ENCODE measurements around the gene KLK3. TPM values are rescaled to one million over a fixed set of nuclear protein-coding genes. Genes with fewer than 3 reads are reported as not detected.

The KLK3 gene
- total and polyA plus RNA-seq, 2 of the 4 experiments (the other 2 are of a cell fraction) = not detected

- Histone ChIP-seq H3K27me3 (ENCODE audit: control insufficient read depth, insufficient read depth, low read length) (no peaks in the 10 kb centered on the region), H3K9me3 (ENCODE audit: control insufficient read depth, insufficient read depth, low read length) (no peaks in the 10 kb centered on the region), H3K9me1 (ENCODE audit: insufficient read depth, low read length) (no peaks in the 10 kb centered on the region), H3K79me1 (ENCODE audit: low read depth in 1 of 2, low read length in 2 of 2) (no peaks in the 10 kb centered on the region), H4K5ac (ENCODE audit: low read depth, low read length) (no peak overlapping the region), H3K56ac (ENCODE audit: extremely low read depth, insufficient read depth, low read length) (no peak overlapping the region), H2BK20ac (ENCODE audit: low read depth, low read length) (no peak overlapping the region), H4K91ac (ENCODE audit: insufficient read depth, low read depth, low read length) (no peak overlapping the region), H2BK120ac (ENCODE audit: low read depth, low read length) (no peak overlapping the region), H3K4me2 (ENCODE audit: low read depth, low read length) (no peak overlapping the region), H3K4me1 (ENCODE audit: control insufficient read depth, insufficient read depth, low read length) (no peaks in the 10 kb centered on the region), H3K36me3 (ENCODE audit: control insufficient read depth, insufficient read depth, low read length) (no peaks in the 10 kb centered on the region), H2AFZ (replicated peaks; ENCODE audit: low read length, poor library complexity) (no peak overlapping the region), H2AK5ac (ENCODE audit: low read depth, low read length) (no peak overlapping the region), H2AK9ac (replicated peaks; ENCODE audit: low read depth, low read length, poor library complexity) (no peak overlapping the region), H4K8ac (ENCODE audit: low read depth in 2 of 2, low read length in 2 of 2) (no peak overlapping the region), H3K14ac (replicated peaks; ENCODE audit: low read depth, low read length) (no peak overlapping the region), H3K4ac (ENCODE audit: low read depth, low read length) (no peak overlapping the region), H4K20me1 (ENCODE audit: insufficient read depth, low read length) (no peaks in the 10 kb centered on the region), H3K23ac (ENCODE audit: low read depth, low read length) (no peak overlapping the region), H3K18ac (ENCODE audit: low read depth, low read length) (no peak overlapping the region), H3K9ac (ENCODE audit: low read depth, low read length) (no peak overlapping the region), H3K4me3 (ENCODE audit: insufficient read depth, low read depth, low read length) (no peak overlapping the region), H2BK5ac (ENCODE audit: low read depth, low read length, poor library complexity, severe bottlenecking) (no peak overlapping the region), H2BK15ac (ENCODE audit: low read depth, low read length) (no peak overlapping the region), H3K27ac (ENCODE audit: insufficient read depth, low read length) (no peak overlapping the region)
- ATAC-seq (ENCODE audit: low read depth) = no peak
- in situ Hi-C loops (cut with MboI; ENCODE audit: low sequenced_read_pairs) (no loop called here), dilution Hi-C loops (cut with HindIII; ENCODE audit: low sequenced_read_pairs, unreplicated experiment) (no loop called here), intact Hi-C loops (cut with micrococcal nuclease) (no loop called here)
- POLR2A ChIA-PET (ENCODE audit: unreplicated experiment) = no interaction called here
- CTCF ChIA-PET = no interaction called here
- BruUV-seq (replicated peaks) = no TSS peak
- DNase-seq = no peak
- no peak for TF ChIP-seq USF2 (IDR thresholded peaks at IDR 0.05; ENCODE audit: low read depth, low read length)
- no peak for TF ChIP-seq NFE2L2 (IDR thresholded peaks at IDR 0.05; ENCODE audit: low read depth, low read length)
- no peak for TF ChIP-seq RAD21 (IDR thresholded peaks at IDR 0.05; ENCODE audit: low read length)
- no peak for TF ChIP-seq CTCF (conservative IDR thresholded peaks at IDR 0.05; ENCODE audit: low read depth, low read length)
- TF ChIP-seq RCOR1 (IDR thresholded peaks at IDR 0.05; ENCODE audit: insufficient replicate concordance, low read length) = no peak
- no peak for TF ChIP-seq CHD1 (IDR thresholded peaks at IDR 0.05; ENCODE audit: low read depth, low read length)
- TF ChIP-seq CEBPB (IDR thresholded peaks at IDR 0.05; ENCODE audit: low read depth, low read length) = no peak
- no peak for TF ChIP-seq BHLHE40 (IDR thresholded peaks at IDR 0.05; ENCODE audit: low read depth, low read length)
- no peak for TF ChIP-seq MAZ (IDR thresholded peaks at IDR 0.05; ENCODE audit: borderline replicate concordance, low read depth, low read length)
- TF ChIP-seq POLR2A (IDR thresholded peaks at IDR 0.05; ENCODE audit: low read depth, low read length) = no peak
- no peak for TF ChIP-seq MAFK (IDR thresholded peaks at IDR 0.05; ENCODE audit: low read depth, low read length)
- TF ChIP-seq ELK1 (IDR thresholded peaks at IDR 0.05; ENCODE audit: borderline replicate concordance, low read depth, low read length) = no peak
- no peak for TF ChIP-seq RFX5 (IDR thresholded peaks at IDR 0.05; ENCODE audit: low read depth, low read length)
- 87% methylated on average over 6 of the region's 10 CpGs; no CpG with 5 or more reads in 1 of the 2 experiments for WGBS, 2 experiments (ENCODE audit: extremely low coverage in 2 of 2, insufficient read length in 1 of 2)
Observed at GRCh38 chr19:50837300-50837699, 17.4 kb upstream of the KLK3 start.
